K562 (cell line): ENCODE measurements around the gene PARP11. TPM values are rescaled to one million over a fixed set of nuclear protein-coding genes. Genes with fewer than 3 reads are reported as not detected.

Experiments used
- ATAC-seq: fragments of 200-7000 bp; cut with Tn5 transposase; 3 replicates; pipeline ENCODE4 v1.9.1; 2020; ENCODE audit warnings: moderate library complexity
- BruUV-seq: library from RNA; stranded (reverse); fragments of 400-500 nt; replicated peaks from 2 replicates; lab custom pipeline; 2021; lab: Mats Ljungman, UMichigan
- CTCF ChIA-PET: fragments of 300-600 bp; formaldehyde crosslinking; extraction: SDS; loops from one replicate; lab custom pipeline; 2021; ENCODE audit warnings: low intra/inter-chr PET ratio; lab: Yijun Ruan, JAX
- POLR2A ChIA-PET: fragments of 300-600, 350-650 bp; sonication (Branson Sonifier 250); formaldehyde crosslinking; extraction: SDS; loops from one replicate; lab custom pipeline; 2021; ENCODE audit warnings: antibody characterized with exemption, inconsistent platforms; lab: Yijun Ruan, JAX
- DNase-seq, 4 experiments: peaks; one replicate each; pipeline versions ENCODE4 v3.0.0 to v3.0.0-alpha.2; 2011 to 2018; ENCODE audit warnings: low spot score in 3 of 4, mixed read lengths in 3 of 4; ENCODE audit errors: extremely low read depth in 1 of 4
- FAIRE-seq: peaks from 2 replicates; lab custom pipeline; 2011; peaks lifted over from hg19 to GRCh38; lab: Jason Lieb, UNC
- H2AFZ ChIP-seq: 2 replicates; pipeline ENCODE4 v1.6.0; 2011; ENCODE audit warnings: low read depth, low read length, control low read depth, inconsistent platforms
- H3K27ac ChIP-seq: fragments of 200-600 bp; 3 replicates; pipeline ENCODE4 v1.8.0; 2011; ENCODE audit warnings: low read depth, mild to moderate bottlenecking, control low read depth, inconsistent platforms, low read length, moderate library complexity, mixed read lengths; ENCODE audit errors: extremely low read depth
- H3K27me3 ChIP-seq, 2 experiments: fragments of 300-600 bp in 1 of 2; 2 replicates in 1 of 2; 3 replicates in 1 of 2; pipeline versions ENCODE4 v1.6.0 to v1.8.0; 2011; ENCODE audit warnings: inconsistent platforms in 2 of 2, low read length in 2 of 2, mild to moderate bottlenecking in 1 of 2, mixed read lengths in 1 of 2, moderate library complexity in 1 of 2; ENCODE audit not compliant: control insufficient read depth in 2 of 2, insufficient read depth in 2 of 2
- H3K36me3 ChIP-seq: fragments of 300-600 bp; 3 replicates; pipeline ENCODE4 v1.8.0; 2011; ENCODE audit warnings: mild to moderate bottlenecking, low read length, inconsistent platforms; ENCODE audit not compliant: control insufficient read depth, insufficient read depth
- H3K4me1 ChIP-seq, 2 experiments: fragments of 200-600 bp in 1 of 2; replicated peaks in 1 of 2; 2 replicates in 1 of 2; 3 replicates in 1 of 2; pipeline versions ENCODE4 v1.5.1 to v1.8.0; 2011; ENCODE audit warnings: inconsistent platforms in 2 of 2, low read length in 2 of 2, mild to moderate bottlenecking in 1 of 2, mixed read lengths in 1 of 2, moderate library complexity in 1 of 2; ENCODE audit not compliant: control insufficient read depth in 2 of 2, insufficient read depth in 2 of 2
- H3K4me2 ChIP-seq: 2 replicates; pipeline ENCODE4 v1.6.1; 2011; ENCODE audit warnings: low read length, control low read depth, inconsistent platforms, mixed read lengths; ENCODE audit not compliant: insufficient read depth
- H3K4me3 ChIP-seq: fragments of 200-600 bp; sonication (generic), shearing (Covaris generic); 2 replicates; pipeline ENCODE4 v1.5.1; 2016; ENCODE audit warnings: control low read depth, inconsistent platforms
- H3K79me2 ChIP-seq: fragments of 200-600 bp; 3 replicates; pipeline ENCODE4 v1.8.0; 2011; ENCODE audit warnings: low read length, inconsistent platforms; ENCODE audit not compliant: control insufficient read depth, insufficient read depth
- H3K9ac ChIP-seq, 2 experiments: 2 replicates each; pipeline versions ENCODE4 v1.6.0 to v1.6.1; 2011; ENCODE audit warnings: low read depth in 2 of 2, low read length in 2 of 2, control low read depth in 1 of 2, inconsistent platforms in 1 of 2, mild to moderate bottlenecking in 1 of 2, mixed read lengths in 1 of 2; ENCODE audit not compliant: insufficient read depth in 1 of 2
- H3K9me1 ChIP-seq: one replicate; pipeline ENCODE4 v1.6.0; 2011; ENCODE audit warnings: inconsistent platforms, mild to moderate bottlenecking, low read length, moderate library complexity; ENCODE audit not compliant: control insufficient read depth, insufficient read depth
- H3K9me3 ChIP-seq: replicated peaks from 2 replicates; pipeline ENCODE4 v1.5.1; 2011; ENCODE audit warnings: low read depth, low read length, inconsistent platforms; ENCODE audit not compliant: control insufficient read depth, insufficient read depth
- H4K20me1 ChIP-seq: replicated peaks from 2 replicates; pipeline ENCODE4 v1.6.1; 2011; ENCODE audit warnings: low read length, inconsistent platforms, mixed read lengths; ENCODE audit not compliant: control insufficient read depth, insufficient read depth
- DMBX1 ChIP-seq: fragments of 250-450 bp; sonication (Bioruptor Pico); IDR thresholded peaks from 2 replicates; pipeline ENCODE4 v1.8.0; 2022; ENCODE audit warnings: inconsistent platforms, mild to moderate bottlenecking, moderate library complexity, borderline replicate concordance
- GTF2A2 ChIP-seq: IDR thresholded peaks from 2 replicates; pipeline ENCODE4 v1.6.1; 2016; ENCODE audit warnings: mild to moderate bottlenecking, missing genetic modification characterization, missing compliant biosample characterization
- HDAC3 ChIP-seq: fragments of 450-650 bp; IDR thresholded peaks from 2 replicates; pipeline ENCODE4 v1.6.1; 2018; ENCODE audit warnings: borderline replicate concordance, mild to moderate bottlenecking, moderate library complexity; ENCODE audit not compliant: partially characterized antibody
- JUNB ChIP-seq: fragments of 450-650 bp; formaldehyde crosslinking; conservative IDR thresholded peaks from 2 replicates; pipeline ENCODE4 v1.4.0; 2020; ENCODE audit warnings: mild to moderate bottlenecking
- KLF1 ChIP-seq: fragments of 450-650 bp; IDR thresholded peaks from 2 replicates; pipeline ENCODE4 v1.6.1; 2016; ENCODE audit warnings: missing genetic modification characterization, missing compliant biosample characterization
- PHB2 ChIP-seq: fragments of 450-650 bp; IDR thresholded peaks from 2 replicates; pipeline ENCODE4 v1.6.1; 2017; ENCODE audit warnings: low read depth
- POLR2A ChIP-seq: fragments of 450-650 bp; conservative IDR thresholded peaks from 2 replicates; pipeline ENCODE4 v1.6.1; 2016
- SMARCA5 ChIP-seq: fragments of 450-650 bp; IDR thresholded peaks from 2 replicates; pipeline ENCODE4 v1.6.1; 2016
- STAG1 ChIP-seq: sonication (generic); formaldehyde crosslinking; IDR thresholded peaks from 2 replicates; pipeline ENCODE4 v1.5.0; 2020; ENCODE audit warnings: missing genetic modification reagents, borderline replicate concordance
- TCF3 ChIP-seq: sonication (generic); formaldehyde crosslinking; IDR thresholded peaks from 2 replicates; pipeline ENCODE4 v1.4.0; 2020; ENCODE audit warnings: mild to moderate bottlenecking, missing genetic modification reagents
- TCFL5 ChIP-seq: fragments of 250-450 bp; sonication (Bioruptor Pico); conservative IDR thresholded peaks from 2 replicates; pipeline ENCODE4 v1.6.1; 2021; ENCODE audit warnings: mild to moderate bottlenecking, moderate library complexity, matching md5 sums
- ZNF134 ChIP-seq: fragments of 250-450 bp; sonication (Bioruptor Pico); conservative IDR thresholded peaks from 2 replicates; pipeline ENCODE4 v1.4.0; 2020
- ZNF311 ChIP-seq: fragments of 250-450 bp; sonication (Bioruptor Pico); IDR thresholded peaks from 2 replicates; pipeline ENCODE4 v1.4.0; 2020; ENCODE audit warnings: mild to moderate bottlenecking, moderate library complexity
- WGBS: fragments of 100-300 bp; shearing (Covaris generic); methylation state at CpG from one replicate; pipeline ENCODE4 v1.1.6; 2016; ENCODE audit warnings: low coverage, mixed read lengths; ENCODE audit not compliant: insufficient coverage; ENCODE audit errors: missing lambda C conversion rate; 5-methylcytosine and 5-hydroxymethylcytosine counted together
- in situ Hi-C: fragments of 300-500 bp; cut with MboI; formaldehyde crosslinking; loops from 4 replicates; pipeline ENCODE4 v1.15.0; 2018; ENCODE audit warnings: inconsistent platforms, mixed read lengths
- intact Hi-C: fragments of 100-400 bp; cut with micrococcal nuclease; formaldehyde crosslinking; loops from 2 replicates; pipeline ENCODE4 v1.14.2; 2022
- polyA plus RNA-seq, 8 experiments: library from polyadenylated mRNA; depleted of rRNA in 4 of 8; stranded (reverse) in 5 of 8; unstranded in 3 of 8; fragments of >200 nt; fragmentation: Nextera tagmentation in 2 of 8; fragmentation: Illumina TruSeq in 1 of 8; extraction: Ambion mirVana in 2 of 8; extraction: Trizol in 1 of 8; gene quantifications; 2 replicates each; pipeline versions ENCODE4 v1.2.1 to v1.2.3, GENCODE V29; 2011 to 2014; ENCODE audit warnings: inconsistent platforms in 1 of 8, missing spikeins in 1 of 8
- total RNA-seq, 7 experiments: library from RNA; depleted of rRNA in 6 of 7; stranded (reverse); fragments of >200 nt in 6 of 7; fragmentation: Illumina TruSeq in 2 of 7; extraction: Trizol in 2 of 7; gene quantifications; 2 replicates each; pipeline versions ENCODE4 v1.2.1 to v1.2.3, GENCODE V29; 2011 to 2021; ENCODE audit warnings: low replicate concordance in 1 of 7

Gene PARP11
- total and polyA plus RNA-seq, 9 of the 15 experiments (the other 6 are each of a cell fraction or from before 2014, with no cell fraction given): 0.40 to 2.5 (median 1.4) TPM

- WGBS: 1% methylated on average over 7 of the region's 7 CpGs
- Histone ChIP-seq H2AFZ (no peak overlapping the region), H3K27me3 (0 out of 5 replicates have a peak, but pooled peaks cover 0 to 4% of the 10 kb centered on the region in 2 experiments), H3K4me3 (no peak overlapping the region), H3K79me2 (no peaks in the 10 kb centered on the region), H3K4me1 (no peaks in the 10 kb centered on the region), H3K27ac (no peak overlapping the region), H3K9ac (no peak overlapping the region), H3K9me3 (no peaks in the 10 kb centered on the region), H3K9me1 (no peaks in the 10 kb centered on the region), H3K4me2 (no peak overlapping the region), H3K36me3 (no peaks in the 10 kb centered on the region), H4K20me1 (no peaks in the 10 kb centered on the region)
- ATAC-seq: no peak
- CTCF ChIA-PET: no interaction called here
- POLR2A ChIA-PET: no interaction called here
- no peak for DNase-seq
- no TSS peak for BruUV-seq
- in situ Hi-C loops: loop anchor here (25.0 kb wide), 1 partner anchor 390 kb away; no protein-coding TSS in a partner anchor
- TF ChIP-seq SMARCA5 (no peak), JUNB (CRISPR knock-in tag) (no peak), GTF2A2 (tag) (no peak), HDAC3 (no peak), TCF3 (CRISPR knock-in tag) (no peak), KLF1 (no peak), ZNF311 (CRISPR knock-in tag) (no peak), TCFL5 (CRISPR knock-in tag) (no peak), DMBX1 (CRISPR knock-in tag) (no peak), STAG1 (CRISPR knock-in tag) (no peak), ZNF134 (CRISPR knock-in tag) (no peak), PHB2 (no peak), POLR2A (no peak)
- intact Hi-C loops: no loop called here
- no peak for FAIRE-seq
These were observed 24.3 kb upstream of the PARP11 start for GRCh38 chr12:3897371-3897971.
